HG03064 (cell line): ENCODE measurements around the gene EIF2AK2.
"Not testable (repeated sequence)": the region's sequence is repeated elsewhere in the genome, so short reads cannot be mapped to it uniquely, and the experiment has no call there.

Source experiments
- ATAC-seq: cut with Tn5 transposase; IDR thresholded peaks from one replicate; pipeline ENCODE4 v1.9.1; 2021; ENCODE audit warnings: low read depth; ENCODE audit not compliant: unreplicated experiment

EIF2AK2 gene

DNA sequence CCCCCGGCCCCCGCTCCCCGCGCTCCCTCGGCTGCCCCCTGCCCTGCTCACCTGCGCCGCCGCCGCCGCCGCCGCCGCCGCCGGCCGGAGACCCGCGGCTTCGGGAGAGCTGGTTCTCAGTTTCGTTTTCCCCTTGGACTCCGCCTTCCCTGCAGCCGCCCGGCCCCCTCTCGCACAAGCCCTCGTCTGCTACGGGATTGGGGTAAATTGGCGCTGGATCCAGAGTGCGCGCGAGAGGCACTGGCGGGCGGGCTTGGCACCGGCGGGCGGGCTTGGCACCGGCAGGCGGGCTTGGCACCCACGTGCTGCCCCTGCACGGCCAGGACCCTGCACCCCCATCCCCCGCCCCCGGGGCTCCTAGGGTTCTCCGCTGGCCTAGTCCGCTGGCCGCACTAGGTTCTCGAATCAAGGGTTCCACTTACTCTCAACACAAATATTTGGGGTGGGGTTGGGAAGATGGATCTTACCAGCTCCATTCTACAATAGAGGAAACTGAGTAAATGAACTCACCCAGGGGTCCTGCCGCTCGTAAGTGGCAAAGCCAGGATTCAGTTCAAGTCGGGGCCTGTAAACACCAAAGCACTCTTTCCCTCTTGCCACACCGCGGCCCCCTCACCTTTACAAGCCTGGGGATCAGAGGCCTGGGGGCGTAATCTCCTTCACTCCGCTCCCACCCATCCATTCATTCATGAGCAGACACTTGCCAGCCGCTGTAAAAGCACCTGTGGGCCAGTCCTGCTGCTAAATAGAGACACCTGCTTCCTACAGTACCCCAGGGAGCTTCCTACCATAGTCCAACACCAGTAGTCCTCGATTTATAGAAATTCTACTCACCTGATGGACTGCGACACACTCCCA is at the start of gene EIF2AK2:
EIF2AK2 (minus strand) TSS at position 124 of the 858 bp plus-strand sequence. CDS start 9,174 bp downstream, outside the sequence.
- peak; percentile 68 for ATAC-seq

DNA sequence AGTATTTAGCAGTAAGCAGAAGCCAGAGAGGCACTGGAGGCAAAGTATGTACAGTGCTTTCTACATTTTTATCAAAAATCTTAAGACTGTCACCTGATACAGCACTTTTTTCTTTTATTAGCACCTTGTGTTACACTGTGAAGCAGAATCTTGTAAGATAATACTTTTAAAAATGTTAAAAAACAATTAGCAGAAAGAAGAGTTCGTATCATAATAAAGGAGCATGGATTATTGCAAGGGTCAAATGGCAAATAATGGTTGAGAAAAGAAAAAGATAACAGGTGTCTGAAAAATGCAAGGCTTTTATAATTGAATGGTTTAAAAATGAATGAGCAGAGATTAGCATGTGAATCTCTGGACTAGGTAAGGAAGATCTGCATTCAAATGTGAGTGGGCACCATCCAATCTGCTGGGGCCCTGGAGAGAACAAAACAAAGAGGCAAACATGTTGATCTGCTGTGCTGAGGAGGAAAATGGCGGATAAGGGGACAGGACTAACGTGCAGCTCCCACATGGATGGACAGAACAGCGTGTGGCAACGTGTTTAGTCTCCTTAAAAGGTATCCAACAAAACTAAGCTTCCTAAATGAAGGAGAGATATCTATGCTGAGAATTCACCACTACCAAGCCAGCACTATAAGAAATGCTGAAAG is 49.0 kb upstream of the EIF2AK2 start:
- no peak for ATAC-seq

DNA sequence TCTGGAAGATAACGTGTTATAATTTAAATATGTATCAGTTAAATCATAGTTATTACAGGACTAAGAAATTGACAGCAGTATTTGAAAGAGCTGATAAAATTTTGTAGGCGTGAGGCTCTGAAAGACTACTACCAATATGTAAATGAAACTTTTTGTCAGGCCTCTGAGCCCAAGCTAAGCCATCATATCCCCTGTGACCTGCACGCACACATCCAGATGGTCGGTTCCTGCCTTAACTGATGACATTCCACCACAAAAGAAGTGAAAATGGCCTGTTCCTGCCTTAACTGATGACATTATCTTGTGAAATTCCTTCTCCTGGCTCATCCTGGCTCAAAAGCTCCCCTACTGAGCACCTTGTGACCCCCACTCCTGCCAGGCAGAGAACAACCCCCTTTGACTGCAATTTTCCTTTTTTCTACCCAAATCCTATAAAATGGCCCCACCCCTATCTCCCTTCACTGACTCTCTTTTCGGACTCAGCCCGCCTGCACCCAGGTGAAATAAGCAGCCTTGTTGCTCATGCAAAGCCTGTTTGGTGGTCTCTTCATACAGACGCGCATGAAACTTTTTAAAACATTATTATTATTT is 48.4 kb upstream of the EIF2AK2 start:
- not testable (repeated sequence) for ATAC-seq

DNA sequence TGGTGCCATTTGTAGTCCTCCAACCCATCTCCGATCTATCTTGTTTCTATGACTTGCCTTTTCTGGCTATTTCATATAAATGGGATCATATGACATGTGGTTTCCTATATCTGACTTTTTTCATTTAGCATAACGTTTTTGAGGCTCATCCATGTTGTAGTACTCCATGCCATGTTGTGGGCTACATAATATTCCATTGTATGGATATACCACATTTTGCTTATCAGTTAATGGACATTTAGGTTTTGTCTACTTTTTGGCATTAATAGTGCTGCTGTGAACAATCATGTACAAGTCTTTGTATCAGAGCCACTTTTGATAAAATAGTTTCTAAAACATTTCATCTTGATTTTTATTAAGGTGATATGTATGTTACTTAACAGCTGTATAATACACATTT is 46.9 kb upstream of the EIF2AK2 start:
- no peak for ATAC-seq

DNA sequence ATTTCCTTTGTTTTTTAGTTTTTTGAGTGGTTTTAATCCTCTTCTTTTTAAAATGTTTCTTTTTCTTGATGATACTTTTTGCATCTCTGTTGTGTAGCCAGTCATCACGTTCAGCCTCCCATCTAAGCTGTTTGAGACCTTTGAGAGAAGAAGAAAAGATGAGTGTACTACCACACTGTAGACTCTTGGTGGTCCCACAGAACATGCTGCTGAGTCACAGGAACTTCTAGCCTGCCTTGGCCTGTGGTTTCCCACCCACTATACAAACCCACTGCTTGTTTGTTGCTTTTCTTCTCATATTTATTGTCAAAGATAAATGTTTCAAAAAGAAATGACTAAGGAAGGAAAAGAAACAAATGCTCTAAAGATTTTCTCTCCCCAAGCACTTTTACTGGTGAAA is 45.0 kb upstream of the EIF2AK2 start:
- ATAC-seq = no peak

- no peak for ATAC-seq
These were observed 44.4 kb upstream of the EIF2AK2 start for GRCh38 chr2:37201208-37201607.

- no peak for ATAC-seq
These were observed 41.9 kb upstream of the EIF2AK2 start for GRCh38 chr2:37198681-37199065.

DNA sequence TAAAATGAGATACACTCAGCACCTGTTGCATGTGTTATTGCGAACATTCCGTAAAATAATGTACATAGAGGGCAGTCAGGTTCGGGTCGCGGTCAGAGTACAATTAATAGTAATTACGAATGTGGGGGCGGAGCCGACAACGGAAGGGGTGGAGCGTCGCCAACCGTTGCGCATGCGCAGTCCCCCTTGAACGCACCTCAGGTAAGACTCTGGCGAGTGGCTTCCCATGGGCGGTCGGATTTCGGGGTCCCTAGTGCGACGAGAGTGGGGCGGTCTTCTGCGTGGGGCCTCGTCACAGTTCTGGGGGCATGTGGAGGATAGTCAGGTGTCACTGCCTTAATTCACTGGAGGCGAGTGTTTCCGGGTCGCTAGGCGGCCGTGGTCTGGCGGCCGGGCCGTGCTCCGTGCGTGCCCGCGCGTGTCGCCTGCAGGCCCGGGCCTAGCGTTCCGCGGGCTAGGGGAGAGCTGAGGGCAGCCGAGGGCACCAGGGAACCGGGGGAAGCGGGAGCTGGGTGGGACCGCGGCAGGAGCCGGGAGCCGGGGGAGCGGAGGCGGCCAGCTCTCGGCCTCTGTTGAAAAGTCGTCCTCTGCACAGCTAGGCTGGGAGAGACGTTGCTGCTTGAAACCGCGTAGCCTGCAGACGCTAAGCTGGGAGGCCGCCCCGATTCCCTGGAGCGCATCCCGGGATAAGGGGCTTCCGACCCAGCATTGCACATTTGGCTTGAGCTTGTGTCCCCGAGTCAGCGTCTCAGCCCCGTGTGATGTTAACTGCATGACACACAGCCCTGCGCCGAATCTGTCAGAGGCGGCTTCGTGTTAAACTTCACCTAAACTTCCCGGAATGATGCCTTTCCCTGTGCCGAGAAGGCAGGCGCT is 39.8 kb upstream of the EIF2AK2 start, which contains the start of gene CEBPZOS:
CEBPZOS (plus strand) TSS at position 177 of the 876 bp plus-strand sequence. CDS start 3,209 bp downstream, outside the sequence.
- peak; percentile 69 for ATAC-seq

- not testable (repeated sequence) for ATAC-seq
These were observed 39.1 kb upstream of the EIF2AK2 start for GRCh38 chr2:37195862-37196319.

- ATAC-seq = no peak
These were observed 35.8 kb upstream of the EIF2AK2 start for GRCh38 chr2:37192551-37192950.

DNA sequence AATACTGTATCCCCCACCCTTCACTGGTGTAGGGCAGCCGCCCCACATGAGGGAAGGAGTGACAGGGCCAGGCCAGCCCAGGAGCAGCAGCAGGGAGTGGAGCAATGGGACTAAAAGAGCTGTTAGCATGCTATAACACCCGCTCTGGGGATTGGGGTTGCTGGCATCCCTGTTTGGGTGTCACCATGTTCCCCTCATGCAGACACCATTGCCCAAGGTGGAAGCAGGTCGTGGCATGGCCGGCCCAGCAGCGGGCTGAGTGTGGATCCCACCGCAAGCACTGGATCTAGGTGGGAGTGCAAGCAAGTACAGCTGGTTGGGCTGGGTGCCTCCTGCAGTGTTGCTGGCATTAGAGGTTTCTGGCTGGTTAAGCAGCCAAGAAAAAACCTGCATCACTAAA is 35.0 kb upstream of the EIF2AK2 start:
- no peak for ATAC-seq

GRCh38 chr2:37191253-37191652 is 34.5 kb upstream of the EIF2AK2 start:
- ATAC-seq = no peak

DNA sequence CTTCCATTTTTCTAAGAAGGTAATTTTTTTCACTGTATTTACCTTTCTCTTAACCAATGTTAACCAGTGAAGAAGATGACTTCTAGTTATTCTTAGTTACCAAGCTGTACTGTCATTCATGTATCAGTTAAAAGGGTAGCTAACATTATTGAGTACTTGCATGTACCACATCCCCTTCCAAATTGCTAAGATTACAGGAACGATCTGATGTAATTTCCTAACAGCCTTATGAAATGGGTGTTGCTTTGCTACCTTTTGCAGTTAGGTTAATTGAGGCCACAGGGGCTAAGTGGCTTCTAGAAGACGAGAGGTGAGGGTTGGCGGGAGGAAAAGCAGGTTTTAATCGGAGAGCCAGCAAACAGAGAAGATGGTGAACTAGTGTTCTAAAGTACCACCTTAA is 33.5 kb upstream of the EIF2AK2 start:
- ATAC-seq = no peak

- ATAC-seq = no peak
These were observed 32.8 kb upstream of the EIF2AK2 start for GRCh38 chr2:37189452-37190153.

- ATAC-seq = no peak
These were observed 31.8 kb upstream of the EIF2AK2 start, which contains the start of gene SULT6B1 for GRCh38 chr2:37188570-37188969. Gene SULT6B1, minus strand, starts transcription at chr2:37188670. Its CDS starts 30 bp downstream, at chr2:37188640.

DNA sequence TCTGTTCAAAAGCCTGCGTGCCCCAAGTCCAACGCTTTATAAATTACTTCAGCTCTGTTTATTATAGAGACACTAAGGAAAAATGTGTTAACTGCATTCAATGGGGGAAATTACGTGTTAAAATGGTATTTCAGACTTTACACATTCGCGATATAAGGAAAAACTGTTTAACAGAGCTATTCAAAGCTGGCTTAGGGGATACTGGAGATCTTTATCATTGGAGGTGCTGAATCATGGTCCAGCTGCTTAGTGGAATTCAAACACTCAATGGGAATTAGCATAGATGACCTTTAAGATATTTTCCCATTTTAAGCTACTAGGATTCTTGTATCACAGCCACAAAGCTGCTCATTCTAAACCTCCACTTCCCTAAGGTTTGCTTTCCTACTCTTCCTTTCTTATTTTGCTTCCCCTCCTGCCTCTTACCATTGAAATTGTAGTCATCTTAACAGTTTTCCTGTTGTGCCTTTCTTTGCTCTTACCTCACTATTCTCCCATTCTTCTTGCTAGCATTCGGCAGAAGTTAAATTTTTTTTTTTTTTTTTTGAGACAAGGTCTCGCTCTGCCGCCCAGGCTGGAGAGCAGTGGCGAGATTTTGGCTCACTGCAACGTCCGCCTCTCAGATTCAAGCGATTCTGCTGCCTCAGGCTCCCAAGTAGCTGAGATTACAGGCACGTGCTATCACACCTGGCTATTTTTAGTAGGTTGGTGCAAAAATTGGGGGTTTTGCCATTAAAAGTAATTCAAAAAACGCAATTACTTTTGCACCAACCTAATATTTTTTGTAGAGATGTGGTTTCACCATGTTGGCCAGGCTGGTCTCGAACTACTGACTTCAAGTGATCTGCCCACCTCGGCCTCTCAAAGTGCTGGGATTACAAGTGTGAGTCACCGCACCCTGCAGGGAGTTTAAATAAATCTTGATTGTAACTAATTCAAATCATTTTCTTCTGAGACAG is 25.2 kb upstream of the EIF2AK2 start:
- no peak for ATAC-seq

DNA sequence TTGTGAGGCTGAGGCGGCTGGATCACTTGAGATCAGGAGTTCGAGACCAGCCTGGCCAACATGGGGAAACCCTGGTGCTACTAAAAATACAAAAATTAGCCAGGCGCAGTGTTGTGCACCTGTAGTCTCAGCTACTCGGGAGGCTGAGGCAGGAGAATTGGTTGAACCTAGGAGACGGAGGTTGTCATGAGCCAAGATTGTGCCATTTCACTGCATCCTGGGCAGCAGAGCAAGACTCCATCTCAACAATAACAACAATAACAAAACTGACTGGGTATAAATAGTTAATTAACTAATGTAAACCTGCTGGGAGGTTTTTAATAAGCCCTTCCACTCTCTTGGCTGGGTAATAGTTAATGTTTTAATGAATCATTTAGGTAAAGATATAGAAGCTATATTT is 23.9 kb upstream of the EIF2AK2 start:
- ATAC-seq = no peak

GRCh38 chr2:37180006-37180639 is 23.3 kb upstream of the EIF2AK2 start:
- no peak for ATAC-seq
